A549 (cell line): ENCODE results near the gene GGPS1. TPM values are rescaled to one million over a fixed set of nuclear protein-coding genes. Genes with fewer than 3 reads are reported as not detected.
"Not testable (repeated sequence)": the region's sequence is repeated elsewhere in the genome, so short reads cannot be mapped to it uniquely, and the experiment has no call there.

Experiments
- ATAC-seq, 2 experiments: fragments of 200-7000 bp in 1 of 2; fragments of >200 bp in 1 of 2; cut with Nextera tagmentation in 1 of 2; cut with Tn5 transposase in 1 of 2; 3 replicates each; pipeline versions ENCODE4 v1.8.0 to v1.9.1; 2018 to 2020; ENCODE audit warnings: mild to moderate bottlenecking in 1 of 2, moderate library complexity in 1 of 2
- CTCF ChIA-PET: fragments of 300-600 bp; sonication (Branson Sonifier 250); formaldehyde crosslinking; extraction: SDS; loops from one replicate; lab custom pipeline; 2021; ENCODE audit warnings: antibody characterized with exemption, inconsistent platforms; lab: Yijun Ruan, JAX
- POLR2A ChIA-PET: fragments of 350-600 bp; formaldehyde crosslinking; extraction: SDS; loops from one replicate; lab custom pipeline; 2021; ENCODE audit warnings: antibody characterized with exemption, inconsistent platforms; lab: Yijun Ruan, JAX
- DNase-seq, 2 experiments: peaks; one replicate each; pipeline versions ENCODE4 v3.0.0 to v3.0.0-alpha.2; 2011 to 2016; ENCODE audit warnings: low read depth in 1 of 2, low spot score in 1 of 2
- FAIRE-seq: peaks from 2 replicates; lab custom pipeline; 2011; peaks lifted over from hg19 to GRCh38; lab: Jason Lieb, UNC
- H3K27ac ChIP-seq, 2 experiments: fragments of >200 bp; sonication (Bioruptor Twin); formaldehyde crosslinking; 3 replicates each; pipeline ENCODE4 v1.5.1; 2016 to 2017
- H3K4me1 ChIP-seq: fragments of >200 bp; sonication (Bioruptor Twin); formaldehyde crosslinking; 3 replicates; pipeline ENCODE4 v1.6.1; 2016
- H3K4me2 ChIP-seq: fragments of >200 bp; sonication (Bioruptor Twin); formaldehyde crosslinking; 3 replicates; pipeline ENCODE4 v1.6.1; 2016
- H3K4me3 ChIP-seq: fragments of >200 bp; sonication (Bioruptor Twin); formaldehyde crosslinking; 3 replicates; pipeline ENCODE4 v1.5.1; 2016
- H3K9me3 ChIP-seq: fragments of >200 bp; sonication (Bioruptor Twin); formaldehyde crosslinking; 3 replicates; pipeline ENCODE4 v1.6.1; 2016
- BHLHE40 ChIP-seq: IDR thresholded peaks from 2 replicates; pipeline ENCODE4 v1.6.1; 2012; ENCODE audit warnings: low read depth, low read length, inconsistent platforms
- CBX2 ChIP-seq: fragments of 200-600 bp; sonication (generic); IDR thresholded peaks from 2 replicates; pipeline ENCODE4 v1.6.1; 2016; ENCODE audit warnings: low read depth, mild to moderate bottlenecking, borderline replicate concordance
- CBX8 ChIP-seq: fragments of 200-600 bp; sonication (generic); IDR thresholded peaks from 2 replicates; pipeline ENCODE4 v1.6.1; 2016
- CEBPB ChIP-seq, 2 experiments: fragments of >200 bp in 1 of 2; sonication (Bioruptor Twin) in 1 of 2; formaldehyde crosslinking in 1 of 2; IDR thresholded peaks; 2 replicates each; pipeline ENCODE4 v1.6.1; 2012 to 2016
- EHF ChIP-seq: fragments of 250-450 bp; sonication (Bioruptor Pico); IDR thresholded peaks from 2 replicates; pipeline ENCODE4 v1.5.0; 2020; ENCODE audit warnings: mild to moderate bottlenecking
- EHMT2 ChIP-seq: fragments of 200-600 bp; sonication (generic); IDR thresholded peaks from 2 replicates; pipeline ENCODE4 v1.6.1; 2016; ENCODE audit warnings: antibody characterized with exemption, low read depth, mild to moderate bottlenecking, moderate library complexity
- ELK1 ChIP-seq: fragments of 150-350 bp; IDR thresholded peaks from 2 replicates; pipeline ENCODE4 v1.6.1; 2014; ENCODE audit warnings: low read depth, mild to moderate bottlenecking, low read length
- ESRRA ChIP-seq: fragments of 150-350 bp; IDR thresholded peaks from 2 replicates; pipeline ENCODE4 v1.6.1; 2014; ENCODE audit warnings: mild to moderate bottlenecking, low read length, borderline replicate concordance
- FOXS1 ChIP-seq: fragments of 250-450 bp; sonication (Bioruptor Pico); IDR thresholded peaks from 2 replicates; pipeline ENCODE4 v1.5.0; 2020; ENCODE audit warnings: mild to moderate bottlenecking, moderate library complexity
- GATA3 ChIP-seq: IDR thresholded peaks from 2 replicates; pipeline ENCODE4 v1.6.1; 2012; ENCODE audit warnings: borderline replicate concordance
- HDAC2 ChIP-seq: fragments of 200-600 bp; sonication (generic); IDR thresholded peaks from 2 replicates; pipeline ENCODE4 v1.6.1; 2016
- HEYL ChIP-seq: fragments of 250-450 bp; sonication (Bioruptor Pico); IDR thresholded peaks from 2 replicates; pipeline ENCODE4 v1.8.0; 2021; ENCODE audit warnings: mild to moderate bottlenecking, moderate library complexity
- JUNB ChIP-seq: fragments of >200 bp; sonication (Bioruptor Twin); formaldehyde crosslinking; IDR thresholded peaks from 2 replicates; pipeline ENCODE4 v1.6.1; 2016
- MAFK ChIP-seq: fragments of 450-650 bp; IDR thresholded peaks from 2 replicates; pipeline ENCODE4 v1.6.1; 2014; ENCODE audit not compliant: partially characterized antibody
- MAZ ChIP-seq: fragments of 150-350 bp; IDR thresholded peaks from 2 replicates; pipeline ENCODE4 v1.6.1; 2014; ENCODE audit warnings: antibody characterized with exemption, low read depth, low read length, borderline replicate concordance
- NFE2L2 ChIP-seq: fragments of 150-350 bp; conservative IDR thresholded peaks from 2 replicates; pipeline ENCODE4 v1.6.1; 2014; ENCODE audit warnings: low read length
- NR3C1 ChIP-seq: fragments of >200 bp; sonication (Bioruptor Twin); formaldehyde crosslinking; IDR thresholded peaks from 3 replicates; pipeline ENCODE4 v1.6.1; 2017
- POLR2AphosphoS2 ChIP-seq: conservative IDR thresholded peaks from 2 replicates; pipeline ENCODE4 v1.6.1; 2012; ENCODE audit warnings: low read length, improper control_type of control experiment, inconsistent platforms
- REST ChIP-seq: fragments of 200-600 bp; sonication (generic); IDR thresholded peaks from 2 replicates; pipeline ENCODE4 v1.6.1; 2016; ENCODE audit warnings: antibody characterized with exemption, mild to moderate bottlenecking, moderate library complexity
- SREBF2 ChIP-seq: fragments of 450-650 bp; IDR thresholded peaks from 2 replicates; pipeline ENCODE4 v1.6.1; 2014; ENCODE audit warnings: mild to moderate bottlenecking, moderate library complexity
- TP53 ChIP-seq: fragments of 250-450 bp; sonication (Bioruptor Pico); IDR thresholded peaks from 2 replicates; pipeline ENCODE4 v1.5.0; 2021; ENCODE audit warnings: mild to moderate bottlenecking, moderate library complexity
- USF2 ChIP-seq: fragments of 450-650 bp; IDR thresholded peaks from 2 replicates; pipeline ENCODE4 v1.6.1; 2014; ENCODE audit warnings: antibody characterized with exemption
- ZC3H11A ChIP-seq: fragments of 450-650 bp; IDR thresholded peaks from 2 replicates; pipeline ENCODE4 v1.6.1; 2014; ENCODE audit warnings: antibody characterized with exemption, mild to moderate bottlenecking
- ZFP36 ChIP-seq: fragments of 450-650 bp; IDR thresholded peaks from 2 replicates; pipeline ENCODE4 v1.6.1; 2014; ENCODE audit warnings: borderline replicate concordance; ENCODE audit not compliant: partially characterized antibody
- ZSCAN20 ChIP-seq: fragments of 250-450 bp; sonication (Bioruptor Pico); IDR thresholded peaks from 2 replicates; pipeline ENCODE4 v1.8.0; 2022; ENCODE audit warnings: mild to moderate bottlenecking, moderate library complexity
- WGBS: methylation state at CpG from one replicate; pipeline ENCODE4 v1.1.6; 2017; ENCODE audit errors: missing lambda C conversion rate; 5-methylcytosine and 5-hydroxymethylcytosine counted together
- polyA plus RNA-seq, 4 experiments: library from polyadenylated mRNA; depleted of rRNA in 3 of 4; stranded (reverse); fragments of >200 nt; fragmentation: RNase III in 1 of 4; extraction: RNeasy Plus Mini Kit Qiagen cat#74134 plus additional on column Dnase treatment in 1 of 4; gene quantifications; 2 replicates in 3 of 4; 3 replicates in 1 of 4; pipeline ENCODE4 v1.2.3, GENCODE V29; 2011 to 2017
- TF ChIP-seq, protein P1 (sequence below): fragments of 250-450 bp; sonication (Bioruptor Pico); IDR thresholded peaks from 2 replicates; pipeline ENCODE4 v1.5.0; 2020; ENCODE audit warnings: low read depth, mild to moderate bottlenecking, moderate library complexity

Gene GGPS1
- polyA plus RNA-seq, 2 of the 4 experiments (the other 2 are of a cell fraction), result 27.5 to 58.5 TPM

- ChIA-PET CTCF (interaction anchor here (0.6 to 3.8 kb wide), 2 partner anchors 31 to 57 kb away, joined by 3 to 13 read pairs; no protein-coding TSS in a partner anchor), POLR2A (interaction anchor here (1.1 kb wide), 1 partner anchor 9 kb away, joined by 4 read pairs; the partner anchor contains the start of gene TBCE)
- no peaks in the 10 kb centered on the region for H3K4me1 ChIP-seq
- H3K27ac ChIP-seq, result no peak overlapping the region
- WGBS, result 88% methylated on average over 3 of the region's 3 CpGs
- no peaks in the 10 kb centered on the region for H3K9me3 ChIP-seq
- FAIRE-seq (no peak), ATAC-seq (no peak), DNase-seq (no peak)
- no peak overlapping the region for H3K4me3 ChIP-seq
- H3K4me2 ChIP-seq, result no peak overlapping the region
- TF ChIP-seq GATA3, result no peak
- no peak for TF ChIP-seq ZSCAN20 (CRISPR knock-in tag)
- no peak for TF ChIP-seq ESRRA
- no peak for TF ChIP-seq CEBPB (IDR thresholded peaks at IDR 0.05)
- TF ChIP-seq JUNB, result no peak
- no peak for TF ChIP-seq SREBF2
- TF ChIP-seq HEYL (CRISPR knock-in tag), result no peak
- no peak for TF ChIP-seq USF2
- no peak for TF ChIP-seq NR3C1
- TF ChIP-seq ZFP36, result no peak
- no peak for TF ChIP-seq EHMT2
- no peak for TF ChIP-seq ELK1
- TF ChIP-seq HDAC2, result no peak
- no peak for TF ChIP-seq ZC3H11A
- TF ChIP-seq BHLHE40, result no peak
- no peak for TF ChIP-seq NFE2L2
- TF ChIP-seq CBX8, result no peak
- no peak for TF ChIP-seq MAFK
- no peak for TF ChIP-seq CBX2
These were observed 30.5 kb downstream of the GGPS1 start for GRCh38 chr1:235358899-235359298.

- TF ChIP-seq ZC3H11A, result peak; percentile 90
- H3K27ac ChIP-seq, H3K9me3 ChIP-seq, POLR2A ChIA-PET, FAIRE-seq, H3K4me3 ChIP-seq, H3K4me1 ChIP-seq, DNase-seq, H3K4me2 ChIP-seq, ATAC-seq: not testable (repeated sequence)
- 93% methylated on average over 9 of the region's 9 CpGs for WGBS
- CTCF ChIA-PET, result interaction anchor here (0.8 to 1.7 kb wide), 3 partner anchors 13 to 53 kb away, joined by 3 to 7 read pairs (median 5); no protein-coding TSS in a partner anchor
These were observed 35.8 kb downstream of the GGPS1 start for GRCh38 chr1:235364189-235364588.

DNA sequence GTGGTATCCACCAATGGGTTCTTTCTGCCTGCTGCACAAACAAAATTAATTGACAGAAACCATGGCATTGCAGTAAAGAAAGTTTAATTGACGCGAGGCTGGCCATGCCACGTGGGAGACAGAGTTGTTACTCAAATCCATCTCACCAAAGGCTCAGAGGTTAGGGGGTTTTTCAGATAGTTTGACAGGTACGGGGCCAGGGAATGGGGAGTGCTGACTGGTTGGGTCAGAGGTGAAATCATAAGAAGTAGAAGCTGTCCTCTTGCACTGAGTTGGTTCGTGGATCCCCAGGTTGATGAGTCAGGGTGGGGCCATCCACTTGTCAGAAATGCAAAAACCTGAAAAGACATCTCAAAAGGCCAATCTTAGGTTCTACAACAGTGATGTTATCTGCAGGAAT lies 37.9 kb downstream of the GGPS1 start:
- peaks cover 4% of the 10 kb centered on the region; the same call in 1 of the 3 replicates for H3K4me1 ChIP-seq
- no peak for ATAC-seq
- H3K9me3 ChIP-seq, result no peaks in the 10 kb centered on the region
- no peak for DNase-seq
- TF ChIP-seq EHF (CRISPR knock-in tag) (no peak), MAZ (no peak), TP53 (CRISPR knock-in tag) (no peak), POLR2AphosphoS2 (no peak), FOXS1 (CRISPR knock-in tag) (no peak), ELK1 (no peak), REST (no peak)
- TF ChIP-seq, protein P1, sequence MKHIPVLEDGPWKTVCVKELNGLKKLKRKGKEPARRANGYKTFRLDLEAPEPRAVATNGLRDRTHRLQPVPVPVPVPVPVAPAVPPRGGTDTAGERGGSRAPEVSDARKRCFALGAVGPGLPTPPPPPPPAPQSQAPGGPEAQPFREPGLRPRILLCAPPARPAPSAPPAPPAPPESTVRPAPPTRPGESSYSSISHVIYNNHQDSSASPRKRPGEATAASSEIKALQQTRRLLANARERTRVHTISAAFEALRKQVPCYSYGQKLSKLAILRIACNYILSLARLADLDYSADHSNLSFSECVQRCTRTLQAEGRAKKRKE, result no peak
- H3K4me3 ChIP-seq, result no peak overlapping the region
- ChIA-PET POLR2A (no interaction called here), CTCF (interaction anchor here (2.4 kb wide), 1 partner anchor 50 kb away, joined by 16 read pairs; no protein-coding TSS in a partner anchor)
- no peak for FAIRE-seq
- 87% methylated on average over 5 of the region's 5 CpGs for WGBS
- H3K27ac ChIP-seq, result peak overlapping the region in 1 of 2 experiments; percentile 95; a peak in 3 of 6 replicates
- H3K4me2 ChIP-seq, result peak overlapping the region; percentile 70; the same call in 2 of the 3 replicates
